Uterus (tissue), 2 donors: ENCODE measurements around the gene PCDHGA1.
"Not testable (repeated sequence)": the region's sequence is repeated elsewhere in the genome, so short reads cannot be mapped to it uniquely, and the experiment has no call there.

ENCODE experiments used
- CTCF ChIP-seq, 4 experiments: fragments of 200-600 bp in 2 of 4; fragments of 450-650 bp in 2 of 4; sonication (generic) in 2 of 4; IDR thresholded peaks; one replicate each; pipeline ENCODE4 v1.5.1; 2016 to 2019; ENCODE audit warnings: antibody characterized with exemption in 4 of 4, mild to moderate bottlenecking in 2 of 4, moderate library complexity in 1 of 4
- POLR2A ChIP-seq, 2 donors: fragments of 450-650 bp; IDR thresholded peaks; one replicate each; pipeline ENCODE4 v1.6.1; 2016; ENCODE audit warnings: antibody characterized with exemption in 2 of 2, mild to moderate bottlenecking in 1 of 2, moderate library complexity in 1 of 2

- TF ChIP-seq CTCF, POLR2A (IDR thresholded peaks at IDR 0.05): not testable (repeated sequence)
Measured at GRCh38 chr5:141316963-141317362, 13.4 kb upstream of the PCDHGA1 start.
